ENCODE measurements around the gene USP17L20.
"Not testable (repeated sequence)": the region's sequence is repeated elsewhere in the genome, so short reads cannot be mapped to it uniquely, and the experiment has no call there.

The USP17L20 gene, protein sequence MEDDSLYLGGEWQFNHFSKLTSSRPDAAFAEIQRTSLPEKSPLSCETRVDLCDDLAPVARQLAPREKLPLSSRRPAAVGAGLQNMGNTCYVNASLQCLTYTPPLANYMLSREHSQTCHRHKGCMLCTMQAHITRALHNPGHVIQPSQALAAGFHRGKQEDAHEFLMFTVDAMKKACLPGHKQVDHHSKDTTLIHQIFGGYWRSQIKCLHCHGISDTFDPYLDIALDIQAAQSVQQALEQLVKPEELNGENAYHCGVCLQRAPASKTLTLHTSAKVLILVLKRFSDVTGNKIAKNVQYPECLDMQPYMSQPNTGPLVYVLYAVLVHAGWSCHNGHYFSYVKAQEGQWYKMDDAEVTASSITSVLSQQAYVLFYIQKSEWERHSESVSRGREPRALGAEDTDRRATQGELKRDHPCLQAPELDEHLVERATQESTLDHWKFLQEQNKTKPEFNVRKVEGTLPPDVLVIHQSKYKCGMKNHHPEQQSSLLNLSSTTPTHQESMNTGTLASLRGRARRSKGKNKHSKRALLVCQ

DNA sequence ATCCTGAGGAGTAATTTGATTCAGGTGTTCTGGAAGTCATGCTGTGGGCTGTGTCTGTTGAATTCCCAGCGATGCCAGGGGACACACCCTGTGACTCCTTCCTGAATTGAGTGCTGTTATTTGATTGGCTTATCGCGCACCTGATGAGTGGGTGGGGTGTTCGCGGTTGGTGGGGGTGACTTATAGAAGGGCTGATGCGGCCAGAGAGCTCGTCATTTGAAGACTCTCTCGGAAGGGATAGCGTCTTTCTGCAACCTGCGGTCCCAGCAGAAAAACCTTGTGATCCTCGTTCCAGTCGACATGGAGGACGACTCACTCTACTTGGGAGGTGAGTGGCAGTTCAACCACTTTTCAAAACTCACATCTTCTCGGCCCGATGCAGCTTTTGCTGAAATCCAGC, at the start of gene USP17L20:
USP17L20 (plus strand) TSS at position 301 of the 400 bp plus-strand sequence; CDS start at position 301, 0 bp downstream.
- not testable (repeated sequence) for DNase-seq

DNA sequence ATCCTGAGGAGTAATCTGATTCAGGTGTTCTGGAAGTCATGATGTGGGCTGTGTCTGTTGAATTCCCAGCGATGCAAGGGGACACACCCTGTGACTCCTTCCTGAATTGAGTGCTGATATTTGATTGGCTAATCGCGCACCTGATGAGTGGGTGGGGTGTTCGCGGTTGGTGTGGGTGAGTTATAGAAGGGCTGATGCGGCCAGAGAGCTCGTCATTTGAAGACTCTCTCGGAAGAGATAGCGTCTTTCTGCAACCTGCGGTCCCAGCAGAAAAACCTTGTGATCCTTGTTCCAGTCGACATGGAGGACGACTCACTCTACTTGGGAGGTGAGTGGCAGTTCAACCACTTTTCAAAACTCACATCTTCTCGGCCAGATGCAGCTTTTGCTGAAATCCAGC, 47.6 kb upstream of the USP17L20 start, which contains the start of gene USP17L10:
USP17L10 (plus strand) TSS at position 301 of the 400 bp plus-strand sequence; CDS start at position 301, 0 bp downstream.
- not testable (repeated sequence) for DNase-seq

DNA sequence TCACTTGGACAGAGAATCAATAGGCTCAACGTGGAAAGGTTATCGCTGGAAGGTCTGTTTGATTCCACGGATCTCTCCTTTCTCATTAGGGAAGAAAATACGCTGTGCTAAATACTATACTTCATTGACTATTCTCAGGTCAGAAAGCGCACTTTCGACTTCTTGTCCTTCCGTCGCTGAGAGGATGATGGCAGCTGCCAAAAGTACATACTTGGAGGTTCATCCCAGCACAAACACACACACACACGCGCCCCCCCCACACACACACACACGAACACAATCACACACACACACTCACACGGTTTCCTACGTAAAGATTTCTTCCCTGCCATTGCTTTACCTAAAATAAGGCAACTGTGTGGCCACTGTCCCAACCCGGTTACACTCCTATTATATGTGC, 43.2 kb upstream of the USP17L20 start:
- DNase-seq: not testable (repeated sequence)

DNA sequence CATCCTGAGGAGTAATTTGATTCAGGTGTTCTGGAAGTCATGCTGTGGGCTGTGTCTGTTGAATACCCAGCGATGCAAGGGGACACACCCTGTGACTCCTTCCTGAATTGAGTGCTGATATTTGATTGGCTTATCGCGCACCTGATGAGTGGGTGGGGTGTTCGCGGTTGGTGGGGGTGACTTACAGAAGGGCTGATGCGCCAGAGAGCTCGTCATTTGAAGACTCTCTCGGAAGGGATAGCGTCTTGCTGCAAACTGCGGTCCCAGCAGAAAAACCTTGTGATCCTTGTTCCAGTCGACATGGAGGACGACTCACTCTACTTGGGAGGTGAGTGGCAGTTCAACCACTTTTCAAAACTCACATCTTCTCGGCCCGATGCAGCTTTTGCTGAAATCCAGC, 42.8 kb upstream of the USP17L20 start, which contains the start of gene USP17L11:
USP17L11 (plus strand) TSS at position 301 of the 400 bp plus-strand sequence; CDS start at position 301, 0 bp downstream.
- not testable (repeated sequence) for DNase-seq

DNA sequence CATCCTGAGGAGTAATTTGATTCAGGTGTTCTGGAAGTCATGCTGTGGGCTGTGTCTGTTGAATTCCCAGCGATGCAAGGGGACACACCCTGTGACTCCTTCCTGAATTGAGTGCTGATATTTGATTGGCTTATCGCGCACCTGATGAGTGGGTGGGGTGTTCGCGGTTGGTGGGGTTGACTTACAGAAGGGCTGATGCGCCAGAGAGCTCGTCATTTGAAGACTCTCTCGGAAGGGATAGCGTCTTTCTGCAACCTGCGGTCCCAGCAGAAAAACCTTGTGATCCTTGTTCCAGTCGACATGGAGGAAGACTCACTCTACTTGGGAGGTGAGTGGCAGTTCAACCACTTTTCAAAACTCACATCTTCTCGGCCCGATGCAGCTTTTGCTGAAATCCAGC, 38.1 kb upstream of the USP17L20 start, which contains the start of gene USP17L12:
USP17L12 (plus strand) TSS at position 301 of the 400 bp plus-strand sequence; CDS start at position 301, 0 bp downstream.
- DNase-seq: not testable (repeated sequence)

DNA sequence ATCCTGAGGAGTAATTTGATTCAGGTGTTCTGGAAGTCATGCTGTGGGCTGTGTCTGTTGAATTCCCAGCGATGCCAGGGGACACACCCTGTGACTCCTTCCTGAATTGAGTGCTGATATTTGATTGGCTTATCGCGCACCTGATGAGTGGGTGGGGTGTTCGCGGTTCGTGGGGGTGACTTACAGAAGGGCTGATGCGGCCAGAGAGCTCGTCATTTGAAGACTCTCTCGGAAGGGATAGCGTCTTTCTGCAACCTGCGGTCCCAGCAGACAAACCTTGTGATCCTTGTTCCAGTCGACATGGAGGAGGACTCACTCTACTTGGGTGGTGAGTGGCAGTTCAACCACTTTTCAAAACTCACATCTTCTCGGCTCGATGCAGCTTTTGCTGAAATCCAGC, 33.3 kb upstream of the USP17L20 start, which contains the start of gene USP17L13:
USP17L13 (plus strand) TSS at position 301 of the 400 bp plus-strand sequence; CDS start at position 301, 0 bp downstream.
- not testable (repeated sequence) for DNase-seq

DNA sequence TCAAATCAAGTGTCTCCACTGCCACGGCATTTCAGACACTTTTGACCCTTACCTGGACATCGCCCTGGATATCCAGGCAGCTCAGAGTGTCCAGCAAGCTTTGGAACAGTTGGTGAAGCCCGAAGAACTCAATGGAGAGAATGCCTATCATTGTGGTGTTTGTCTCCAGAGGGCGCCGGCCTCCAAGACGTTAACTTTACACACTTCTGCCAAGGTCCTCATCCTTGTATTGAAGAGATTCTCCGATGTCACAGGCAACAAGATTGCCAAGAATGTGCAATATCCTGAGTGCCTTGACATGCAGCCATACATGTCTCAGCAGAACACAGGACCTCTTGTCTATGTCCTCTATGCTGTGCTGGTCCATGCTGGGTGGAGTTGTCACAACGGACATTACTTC, 27.7 kb upstream of the USP17L20 start:
- not testable (repeated sequence) for DNase-seq

DNA sequence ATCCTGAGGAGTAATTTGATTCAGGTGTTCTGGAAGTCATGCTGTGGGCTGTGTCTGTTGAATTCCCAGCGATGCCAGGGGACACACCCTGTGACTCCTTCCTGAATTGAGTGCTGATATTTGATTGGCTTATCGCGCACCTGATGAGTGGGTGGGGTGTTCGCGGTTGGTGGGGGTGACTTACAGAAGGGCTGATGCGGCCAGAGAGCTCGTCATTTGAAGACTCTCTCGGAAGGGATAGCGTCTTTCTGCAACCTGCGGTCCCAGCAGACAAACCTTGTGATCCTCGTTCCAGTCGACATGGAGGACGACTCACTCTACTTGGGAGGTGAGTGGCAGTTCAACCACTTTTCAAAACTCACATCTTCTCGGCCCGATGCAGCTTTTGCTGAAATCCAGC, 23.8 kb upstream of the USP17L20 start, which contains the start of gene USP17L15:
USP17L15 (plus strand) TSS at position 301 of the 400 bp plus-strand sequence; CDS start at position 301, 0 bp downstream.
- DNase-seq: not testable (repeated sequence)

DNA sequence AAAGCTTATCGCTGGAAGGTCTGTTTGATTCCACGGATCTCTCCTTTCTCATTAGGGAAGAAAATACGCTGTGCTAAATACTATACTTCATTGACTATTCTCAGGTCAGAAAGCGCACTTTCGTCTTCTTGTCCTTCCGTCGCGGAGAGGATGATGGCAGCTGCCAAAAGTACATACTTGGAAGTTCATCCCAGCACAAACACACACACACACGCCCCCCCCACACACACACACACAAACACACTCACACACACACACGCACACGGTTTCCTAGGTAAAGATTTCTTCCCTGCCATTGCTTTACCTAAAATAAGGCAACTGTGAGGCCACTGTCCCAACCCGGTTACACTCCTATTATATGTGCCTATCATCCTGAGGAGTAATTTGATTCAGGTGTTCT, 19.5 kb upstream of the USP17L20 start:
- DNase-seq: not testable (repeated sequence)

DNA sequence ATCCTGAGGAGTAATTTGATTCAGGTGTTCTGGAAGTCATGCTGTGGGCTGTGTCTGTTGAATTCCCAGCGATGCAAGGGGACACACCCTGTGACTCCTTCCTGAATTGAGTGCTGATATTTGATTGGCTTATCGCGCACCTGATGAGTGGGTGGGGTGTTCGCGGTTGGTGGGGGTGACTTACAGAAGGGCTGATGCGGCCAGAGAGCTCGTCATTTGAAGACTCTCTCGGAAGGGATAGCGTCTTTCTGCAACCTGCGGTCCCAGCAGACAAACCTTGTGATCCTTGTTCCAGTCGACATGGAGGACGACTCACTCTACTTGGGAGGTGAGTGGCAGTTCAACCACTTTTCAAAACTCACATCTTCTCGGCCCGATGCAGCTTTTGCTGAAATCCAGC, 14.3 kb upstream of the USP17L20 start, which contains the start of gene USP17L17:
USP17L17 (plus strand) TSS at position 301 of the 400 bp plus-strand sequence; CDS start at position 301, 0 bp downstream.
- DNase-seq: not testable (repeated sequence)

DNA sequence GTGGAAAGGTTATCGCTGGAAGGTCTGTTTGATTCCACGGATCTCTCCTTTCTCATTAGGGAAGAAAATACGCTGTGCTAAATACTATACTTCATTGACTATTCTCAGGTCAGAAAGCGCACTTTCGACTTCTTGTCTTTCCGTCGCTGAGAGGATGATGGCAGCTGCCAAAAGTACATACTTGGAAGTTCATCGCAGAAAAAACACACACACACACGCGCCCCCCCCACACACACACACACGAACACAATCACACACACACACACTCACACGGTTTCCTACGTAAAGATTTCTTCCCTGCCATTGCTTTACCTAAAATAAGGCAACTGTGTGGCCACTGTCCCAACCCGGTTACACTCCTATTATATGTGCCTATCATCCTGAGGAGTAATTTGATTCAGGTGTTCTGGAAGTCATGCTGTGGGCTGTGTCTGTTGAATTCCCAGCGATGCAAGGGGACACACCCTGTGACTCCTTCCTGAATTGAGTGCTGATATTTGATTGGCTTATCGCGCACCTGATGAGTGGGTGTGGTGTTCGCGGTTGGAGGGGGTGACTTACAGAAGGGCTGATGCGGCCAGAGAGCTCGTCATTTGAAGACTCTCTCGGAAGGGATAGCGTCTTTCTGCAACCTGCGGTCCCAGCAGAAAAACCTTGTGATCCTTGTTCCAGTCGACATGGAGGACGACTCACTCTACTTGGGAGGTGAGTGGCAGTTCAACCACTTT, 9.8 kb upstream of the USP17L20 start, which contains the start of gene USP17L18:
USP17L18 (plus strand) TSS at position 678 of the 728 bp plus-strand sequence; CDS start at position 678, 0 bp downstream.
- DNase-seq: not testable (repeated sequence)

DNA sequence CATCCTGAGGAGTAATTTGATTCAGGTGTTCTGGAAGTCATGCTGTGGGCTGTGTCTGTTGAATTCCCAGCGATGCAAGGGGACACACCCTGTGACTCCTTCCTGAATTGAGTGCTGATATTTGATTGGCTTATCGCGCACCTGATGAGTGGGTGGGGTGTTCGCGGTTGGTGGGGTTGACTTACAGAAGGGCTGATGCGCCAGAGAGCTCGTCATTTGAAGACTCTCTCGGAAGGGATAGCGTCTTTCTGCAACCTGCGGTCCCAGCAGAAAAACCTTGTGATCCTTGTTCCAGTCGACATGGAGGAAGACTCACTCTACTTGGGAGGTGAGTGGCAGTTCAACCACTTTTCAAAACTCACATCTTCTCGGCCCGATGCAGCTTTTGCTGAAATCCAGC, 4.8 kb upstream of the USP17L20 start, which contains the start of gene USP17L19:
USP17L19 (plus strand) TSS at position 301 of the 400 bp plus-strand sequence; CDS start at position 301, 0 bp downstream.
- not testable (repeated sequence) for DNase-seq

DNA sequence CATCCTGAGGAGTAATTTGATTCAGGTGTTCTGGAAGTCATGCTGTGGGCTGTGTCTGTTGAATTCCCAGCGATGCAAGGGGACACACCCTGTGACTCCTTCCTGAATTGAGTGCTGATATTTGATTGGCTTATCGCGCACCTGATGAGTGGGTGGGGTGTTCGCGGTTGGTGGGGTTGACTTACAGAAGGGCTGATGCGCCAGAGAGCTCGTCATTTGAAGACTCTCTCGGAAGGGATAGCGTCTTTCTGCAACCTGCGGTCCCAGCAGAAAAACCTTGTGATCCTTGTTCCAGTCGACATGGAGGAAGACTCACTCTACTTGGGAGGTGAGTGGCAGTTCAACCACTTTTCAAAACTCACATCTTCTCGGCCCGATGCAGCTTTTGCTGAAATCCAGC, 4.6 kb downstream of the USP17L20 start, which contains the start of gene USP17L21:
USP17L21 (plus strand) TSS at position 301 of the 400 bp plus-strand sequence; CDS start at position 301, 0 bp downstream.
- DNase-seq: not testable (repeated sequence)

DNA sequence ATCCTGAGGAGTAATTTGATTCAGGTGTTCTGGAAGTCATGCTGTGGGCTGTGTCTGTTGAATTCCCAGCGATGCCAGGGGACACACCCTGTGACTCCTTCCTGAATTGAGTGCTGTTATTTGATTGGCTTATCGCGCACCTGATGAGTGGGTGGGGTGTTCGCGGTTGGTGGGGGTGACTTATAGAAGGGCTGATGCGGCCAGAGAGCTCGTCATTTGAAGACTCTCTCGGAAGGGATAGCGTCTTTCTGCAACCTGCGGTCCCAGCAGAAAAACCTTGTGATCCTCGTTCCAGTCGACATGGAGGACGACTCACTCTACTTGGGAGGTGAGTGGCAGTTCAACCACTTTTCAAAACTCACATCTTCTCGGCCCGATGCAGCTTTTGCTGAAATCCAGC, 9.4 kb downstream of the USP17L20 start, which contains the start of gene USP17L22:
USP17L22 (plus strand) TSS at position 301 of the 400 bp plus-strand sequence; CDS start at position 301, 0 bp downstream.
- DNase-seq: not testable (repeated sequence)

DNA sequence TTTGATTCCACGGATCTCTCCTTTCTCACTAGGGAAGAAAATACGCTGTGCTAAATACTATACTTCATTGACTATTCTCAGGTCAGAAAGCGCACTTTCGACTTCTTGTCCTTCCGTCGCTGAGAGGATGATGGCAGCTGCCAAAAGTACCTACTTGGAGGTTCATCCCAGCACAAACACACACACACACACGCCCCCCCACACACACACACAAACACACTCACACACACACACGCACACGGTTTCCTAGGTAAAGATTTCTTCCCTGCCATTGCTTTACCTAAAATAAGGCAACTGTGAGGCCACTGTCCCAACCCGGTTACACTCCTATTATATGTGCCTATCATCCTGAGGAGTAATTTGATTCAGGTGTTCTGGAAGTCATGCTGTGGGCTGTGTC, 13.8 kb downstream of the USP17L20 start:
- DNase-seq: not testable (repeated sequence)
